Naive thymus-derived CD4-positive, alpha-beta T cell (primary cell): ENCODE results near the gene FAM151A. TPM values are rescaled to one million over a fixed set of nuclear protein-coding genes. Genes with fewer than 3 reads are reported as not detected.

Experiments
- polyA plus RNA-seq, 2 donors: library from polyadenylated mRNA; unstranded; fragments of 300-500 nt; fragmentation: Illumina TruSeq; gene quantifications; one replicate each; pipeline ENCODE4 v1.2.3, GENCODE V29; 2021
- total RNA-seq, 6 experiments: library from RNA in 5 of 6; stranded (reverse) in 5 of 6; gene quantifications; 1 replicate in 5 of 6; 2 replicates in 1 of 6; pipeline ENCODE4 v1.2.3 and lab custom pipeline; 2021 to 2026

Gene FAM151A
- total and polyA plus RNA-seq, 7 experiments from 2014 or later = not detected

Other genes with a start within 250 kb of the FAM151A start
- gene SSBP3, start 217.1 kb downstream of the FAM151A start, total RNA-seq = 100 to 1,000 TPM in 2 of 5 experiments, 10 to 100 TPM in 3; 69.4 to 124 (median 98.1) TPM
- gene SSBP3, start 217.1 kb downstream of the FAM151A start, polyA plus RNA-seq = 10 to 100 TPM; 19.4 to 21.3 TPM
- gene ACOT11, start 75.3 kb downstream of the FAM151A start, total RNA-seq = 1 to 10 TPM in 3 of 5 experiments, under 1 TPM in 2; 0.22 to 2.3 (median 1.2) TPM
- under 1 TPM in 1 of 2 donors, not detected in 1; 0.06 TPM for gene ACOT11, start 75.3 kb downstream of the FAM151A start, polyA plus RNA-seq
- 1 to 10 TPM in 1 of 5 experiments, under 1 TPM in 3, not detected in 1; 0.15 to 1.9 (median 0.33) TPM for gene MROH7, start 18.3 kb upstream of the FAM151A start, total RNA-seq
- gene MROH7, start 18.3 kb upstream of the FAM151A start, polyA plus RNA-seq = not detected
- 10 to 100 TPM; 11.6 to 25.8 (median 21.4) TPM for gene TTC4, start 92.3 kb upstream of the FAM151A start, total RNA-seq
- 10 to 100 TPM; 19.0 to 27.4 TPM for gene TTC4, start 92.3 kb upstream of the FAM151A start, polyA plus RNA-seq
- gene PARS2, start 141.0 kb upstream of the FAM151A start, total RNA-seq = 1 to 10 TPM in 4 of 5 experiments, under 1 TPM in 1; 0.66 to 7.6 (median 4.7) TPM
- gene PARS2, start 141.0 kb upstream of the FAM151A start, polyA plus RNA-seq = 1 to 10 TPM; 2.1 to 5.3 TPM
- 10 to 100 TPM in 2 of 5 experiments, 1 to 10 TPM in 3; 7.0 to 16.6 (median 9.8) TPM for gene TTC22, start 177.8 kb upstream of the FAM151A start, total RNA-seq
- 1 to 10 TPM; 2.0 to 3.3 TPM for gene TTC22, start 177.8 kb upstream of the FAM151A start, polyA plus RNA-seq